Transverse colon (tissue), 4 donors: Measurements from ENCODE around the gene RCE1. TPM values are rescaled to one million over a fixed set of nuclear protein-coding genes. Genes with fewer than 3 reads are reported as not detected.
A peak's percentile ranks its signal among the peaks of the same experiment; 100 is the strongest.

Experiments
- DNase-seq: peaks from one replicate; pipeline ENCODE4 v3.0.0-alpha.2; 2019
- H3K27ac ChIP-seq, 4 donors: fragments of 200-600 bp; sonication (generic); 2 replicates each; pipeline ENCODE4 v1.5.1; 2016 to 2018; ENCODE audit warnings: inconsistent platforms in 4 of 4
- H3K27me3 ChIP-seq: fragments of 200-600 bp; sonication (generic); 2 replicates; pipeline ENCODE4 v1.5.1; 2017; ENCODE audit warnings: inconsistent platforms
- H3K36me3 ChIP-seq, 4 donors: fragments of 200-600 bp; sonication (generic); 2 replicates each; pipeline ENCODE4 v1.5.1; 2017 to 2019; ENCODE audit warnings: inconsistent platforms in 4 of 4
- H3K4me1 ChIP-seq, 4 donors: fragments of 200-600 bp; sonication (generic); 2 replicates each; pipeline ENCODE4 v1.5.1; 2017 to 2020; ENCODE audit warnings: inconsistent platforms in 4 of 4
- H3K4me3 ChIP-seq, 4 donors: fragments of 200-600 bp; sonication (generic); 1 replicate in 1 of 4; 2 replicates in 3 of 4; pipeline versions ENCODE4 v1.5.1 to v1.6.1; 2017 to 2019; ENCODE audit warnings: inconsistent platforms in 4 of 4
- H3K9me3 ChIP-seq, 2 donors: fragments of 200-600 bp; sonication (generic); 2 replicates each; pipeline ENCODE4 v1.5.1; 2017 to 2019; ENCODE audit warnings: inconsistent platforms in 2 of 2
- CTCF ChIP-seq, 5 experiments: fragments of 200-600 bp in 3 of 5; fragments of 450-650 bp in 2 of 5; sonication (generic) in 3 of 5; IDR thresholded peaks; 1 replicate in 2 of 5; 2 replicates in 3 of 5; pipeline ENCODE4 v1.5.1; 2016 to 2017; ENCODE audit warnings: antibody characterized with exemption in 5 of 5, inconsistent platforms in 3 of 5, mild to moderate bottlenecking in 2 of 5, moderate library complexity in 1 of 5
- EP300 ChIP-seq: sonication (generic); formaldehyde crosslinking; IDR thresholded peaks from one replicate; pipeline ENCODE4 v1.6.1; 2017; ENCODE audit warnings: antibody characterized with exemption, low read depth
- POLR2A ChIP-seq: fragments of 450-650 bp; IDR thresholded peaks from one replicate; pipeline ENCODE4 v1.6.1; 2016; ENCODE audit warnings: antibody characterized with exemption, mild to moderate bottlenecking, moderate library complexity
- POLR2AphosphoS5 ChIP-seq, 3 donors: sonication (generic); formaldehyde crosslinking; IDR thresholded peaks; one replicate each; pipeline ENCODE4 v1.6.1; 2016; ENCODE audit warnings: antibody characterized with exemption in 3 of 3
- whole genome bisulfite sequencing, 2 donors: methylation state at CpG; one replicate each; pipeline ENCODE4 v1.1.5; 2018; ENCODE audit warnings: low coverage in 1 of 2; 5-methylcytosine and 5-hydroxymethylcytosine counted together
- in situ Hi-C, 4 donors: fragments of 200-750 bp; cut with MboI; loops; one replicate each; pipeline versions ENCODE4 v1.15.0 to v1.15.1; 2017; ENCODE audit warnings: low sequenced_read_pairs in 3 of 4, low pct_ligation_motif_present in 1 of 4, low pct_unique_long_range_greater_than_20kb in 1 of 4
- intact Hi-C: fragments of 100-400 bp; cut with DNase I; formaldehyde crosslinking; loops from one replicate; pipeline ENCODE4 v1.15.1; 2023; ENCODE audit warnings: low total_unique reads
- total RNA-seq, 4 donors: library from RNA; depleted of rRNA; stranded (reverse); fragments of >200 nt; gene quantifications; one replicate each; pipeline ENCODE4 v1.1.0, GENCODE V29; 2016

The RCE1 gene
- total RNA-seq, 4 donors from 2014 or later: 14.5 to 40.3 (median 37.4) TPM

GRCh38 chr11:66856496-66857233 is 13.4 kb downstream of the RCE1 start, which contains the start of gene LRFN4:
Gene LRFN4 (plus strand): TSS chr11:66857064. CDS start chr11:66857745, 681 bp downstream.
- WGBS, 2 donors: 1% methylated on average over 57 of the region's 103 CpGs; no CpG with 5 or more reads in 1 of the 2 donors
- Histone ChIP-seq H3K4me3 (peak within 1 kb of the TSS; percentile 55 to 72 (median 57)), H3K27ac (peak within 1 kb of the TSS; percentile 89 to 93 (median 91)), H3K9me3 (no peaks in the 10 kb centered on the region), H3K4me1 (peaks cover 6 to 17% (median 12%) of the 10 kb centered on the region in 4 donors), H3K27me3 (no peaks in the 10 kb centered on the region), H3K36me3 (no peaks in the 10 kb centered on the region)
- peak; percentile 59 for DNase-seq
- in situ Hi-C loops (no loop called here), intact Hi-C loops (no loop called here)
- TF ChIP-seq POLR2AphosphoS5 (IDR thresholded peaks at IDR 0.05): no peak
- no peak for TF ChIP-seq EP300
- no peak for TF ChIP-seq CTCF (IDR thresholded peaks at IDR 0.05)
- TF ChIP-seq POLR2A: no peak

- Histone ChIP-seq H3K4me1 (peaks cover 6 to 17% (median 12%) of the 10 kb centered on the region in 4 donors), H3K27me3 (no peaks in the 10 kb centered on the region), H3K36me3 (no peaks in the 10 kb centered on the region), H3K9me3 (no peaks in the 10 kb centered on the region), H3K27ac (peak overlapping the region; percentile 89 to 93 (median 91)), H3K4me3 (peak overlapping the region; percentile 22 to 72 (median 56))
- in situ Hi-C loops: no loop called here
- WGBS, 2 donors: 33% methylated on average over 37 of the region's 47 CpGs; no CpG with 5 or more reads in 1 of the 2 donors
- TF ChIP-seq EP300: no peak
- no peak for TF ChIP-seq POLR2AphosphoS5 (IDR thresholded peaks at IDR 0.05)
- no peak for TF ChIP-seq POLR2A
- no peak for TF ChIP-seq CTCF (IDR thresholded peaks at IDR 0.05)
- intact Hi-C loops: no loop called here
- no peak for DNase-seq
Observed at GRCh38 chr11:66857234-66857926, 14.1 kb downstream of the RCE1 start.

- no peaks in the 10 kb centered on the region for H3K36me3 ChIP-seq
- intact Hi-C loops (no loop called here), in situ Hi-C loops (no loop called here)
- no peaks in the 10 kb centered on the region for H3K9me3 ChIP-seq
- TF ChIP-seq POLR2A: no peak
- no peak for TF ChIP-seq EP300
- no peaks in the 10 kb centered on the region for H3K27me3 ChIP-seq
- H3K4me3 ChIP-seq: peak overlapping the region in 1 of 4 donors; percentile 72
- H3K27ac ChIP-seq: peak overlapping the region in 1 of 4 donors; percentile 90
- DNase-seq: no peak
- peaks cover 6 to 17% (median 12%) of the 10 kb centered on the region in 4 donors for H3K4me1 ChIP-seq
- WGBS, 2 donors: 98% methylated on average over 19 of the region's 19 CpGs; no CpG with 5 or more reads in 1 of the 2 donors
Observed at GRCh38 chr11:66857927-66858185, 14.6 kb downstream of the RCE1 start.

- TF ChIP-seq POLR2AphosphoS5 (IDR thresholded peaks at IDR 0.05) (no peak), CTCF (IDR thresholded peaks at IDR 0.05) (no peak), EP300 (no peak)
- Histone ChIP-seq H3K27me3 (no peaks in the 10 kb centered on the region), H3K4me3 (no peak overlapping the region), H3K36me3 (no peaks in the 10 kb centered on the region), H3K9me3 (no peaks in the 10 kb centered on the region), H3K27ac (no peak overlapping the region), H3K4me1 (peaks cover 6 to 17% (median 12%) of the 10 kb centered on the region in 4 donors)
- in situ Hi-C loops (no loop called here), intact Hi-C loops (no loop called here)
- no peak for DNase-seq
- 96% methylated on average over 62 of the region's 62 CpGs; no CpG with 5 or more reads in 1 of the 2 donors for WGBS, 2 donors
Observed at GRCh38 chr11:66858186-66858938, 15.1 kb downstream of the RCE1 start.
